ENCODE data around the gene SETD3.

DNA sequence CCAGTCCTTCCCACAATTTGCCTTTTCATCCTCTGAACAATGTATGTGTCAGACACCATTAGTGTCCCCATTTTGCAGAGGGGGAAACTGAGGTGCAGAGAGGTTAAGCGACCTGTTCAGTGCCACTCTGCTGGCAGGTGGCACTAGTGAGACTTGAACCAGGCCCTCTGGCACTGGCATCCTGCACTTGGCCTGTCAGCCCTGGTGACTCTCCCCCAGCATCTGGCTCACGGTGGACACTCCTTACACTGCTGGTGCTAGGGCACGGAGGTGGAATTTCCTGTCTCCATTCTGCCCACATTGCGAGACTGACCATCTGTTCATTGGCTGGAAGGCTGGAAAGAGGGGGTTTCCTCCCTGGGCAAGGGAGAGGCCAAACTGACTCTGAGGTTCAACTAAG, 49.2 kb upstream of the SETD3 start:
- TF ChIP-seq CTCF (IDR thresholded peaks at IDR 0.05) (peak in 1 of 6 experiments; percentile 32), POLR2A (IDR thresholded peaks at IDR 0.05) (no peak)
